Glutamatergic neuron (in vitro differentiated cells): ENCODE measurements around the gene NOSTRIN. TPM values are rescaled to one million over a fixed set of nuclear protein-coding genes. Genes with fewer than 3 reads are reported as not detected.

ENCODE experiments used
- DNase-seq: peaks from one replicate; pipeline ENCODE4 v3.0.0; 2022
- H3K27ac Mint-ChIP-seq: one replicate; pipeline ENCODE4 v1.8.0; 2020; ENCODE audit warnings: mild to moderate bottlenecking, mixed read lengths, inconsistent platforms; ENCODE audit not compliant: unreplicated experiment
- H3K27me3 Mint-ChIP-seq: one replicate; pipeline ENCODE4 v1.8.0; 2020; ENCODE audit warnings: mild to moderate bottlenecking, moderate library complexity, mixed read lengths, inconsistent platforms; ENCODE audit not compliant: unreplicated experiment
- H3K36me3 Mint-ChIP-seq: one replicate; pipeline ENCODE4 v1.8.0; 2020; ENCODE audit warnings: mild to moderate bottlenecking, mixed read lengths, inconsistent platforms; ENCODE audit not compliant: unreplicated experiment
- H3K4me1 Mint-ChIP-seq: one replicate; pipeline ENCODE4 v1.8.0; 2020; ENCODE audit warnings: mild to moderate bottlenecking, low read depth, mixed read lengths, inconsistent platforms; ENCODE audit not compliant: unreplicated experiment
- H3K4me3 Mint-ChIP-seq: one replicate; pipeline ENCODE4 v1.8.0; 2020; ENCODE audit warnings: mild to moderate bottlenecking, mixed read lengths, inconsistent platforms; ENCODE audit not compliant: unreplicated experiment
- H3K9me3 Mint-ChIP-seq: one replicate; pipeline ENCODE4 v1.8.0; 2020; ENCODE audit warnings: mild to moderate bottlenecking, moderate library complexity, mixed read lengths, inconsistent platforms; ENCODE audit not compliant: unreplicated experiment
- total RNA-seq: library from RNA; stranded (reverse); fragmentation: NEBNext Ultra II Directional; extraction: Animal tissue kit (Norgen Biotek cat#: 25700); gene quantifications from one replicate; pipeline ENCODE4 v1.2.1, GENCODE V29; 2021; ENCODE audit not compliant: unreplicated experiment
- TF ChIP-seq, protein P1 (sequence below): fragments of 200-600 bp; sonication (generic); IDR thresholded peaks from one replicate; pipeline ENCODE4 v1.5.0; 2021; ENCODE audit not compliant: partially characterized antibody, unreplicated experiment

NOSTRIN gene
- total RNA-seq, 1 donor from 2014 or later: not detected

DNA sequence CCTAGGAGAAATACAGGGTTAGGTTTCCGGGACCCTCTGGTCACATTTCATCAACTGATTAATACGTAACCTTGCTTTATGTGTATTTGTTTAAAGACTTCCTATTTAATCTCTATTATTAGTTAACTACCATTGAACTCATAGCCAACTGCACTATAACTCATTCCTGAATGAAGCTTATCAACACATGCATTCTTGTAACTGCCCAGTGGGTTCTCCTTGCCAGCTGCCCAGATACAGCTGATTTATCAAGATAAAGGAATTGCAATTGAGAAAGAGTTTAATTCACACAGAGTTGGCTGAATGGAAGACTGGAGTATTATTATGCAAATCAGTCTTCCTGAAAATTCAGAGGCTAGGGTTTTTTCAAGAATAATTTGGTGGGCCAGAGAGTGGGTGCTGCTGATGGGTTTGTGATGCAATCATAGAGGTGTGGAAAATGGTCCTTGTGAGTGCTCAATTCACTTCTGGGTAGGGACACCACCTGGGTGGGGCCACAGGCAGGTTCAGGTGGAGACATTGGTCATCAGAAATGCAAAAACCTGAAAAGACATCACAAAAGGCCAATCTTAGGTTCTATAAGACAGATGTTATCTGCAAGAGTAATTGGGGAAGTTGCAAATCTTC, 21.1 kb upstream of the NOSTRIN start:
- Mint-ChIP-seq H3K27me3 (peaks cover 4% of the 10 kb centered on the region), H3K4me3 (no peak overlapping the region), H3K4me1 (no peaks in the 10 kb centered on the region), H3K9me3 (peaks cover 2% of the 10 kb centered on the region), H3K36me3 (no peaks in the 10 kb centered on the region), H3K27ac (no peak overlapping the region)
- no peak for DNase-seq
- TF ChIP-seq, protein P1, sequence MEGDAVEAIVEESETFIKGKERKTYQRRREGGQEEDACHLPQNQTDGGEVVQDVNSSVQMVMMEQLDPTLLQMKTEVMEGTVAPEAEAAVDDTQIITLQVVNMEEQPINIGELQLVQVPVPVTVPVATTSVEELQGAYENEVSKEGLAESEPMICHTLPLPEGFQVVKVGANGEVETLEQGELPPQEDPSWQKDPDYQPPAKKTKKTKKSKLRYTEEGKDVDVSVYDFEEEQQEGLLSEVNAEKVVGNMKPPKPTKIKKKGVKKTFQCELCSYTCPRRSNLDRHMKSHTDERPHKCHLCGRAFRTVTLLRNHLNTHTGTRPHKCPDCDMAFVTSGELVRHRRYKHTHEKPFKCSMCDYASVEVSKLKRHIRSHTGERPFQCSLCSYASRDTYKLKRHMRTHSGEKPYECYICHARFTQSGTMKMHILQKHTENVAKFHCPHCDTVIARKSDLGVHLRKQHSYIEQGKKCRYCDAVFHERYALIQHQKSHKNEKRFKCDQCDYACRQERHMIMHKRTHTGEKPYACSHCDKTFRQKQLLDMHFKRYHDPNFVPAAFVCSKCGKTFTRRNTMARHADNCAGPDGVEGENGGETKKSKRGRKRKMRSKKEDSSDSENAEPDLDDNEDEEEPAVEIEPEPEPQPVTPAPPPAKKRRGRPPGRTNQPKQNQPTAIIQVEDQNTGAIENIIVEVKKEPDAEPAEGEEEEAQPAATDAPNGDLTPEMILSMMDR: no peak

DNA sequence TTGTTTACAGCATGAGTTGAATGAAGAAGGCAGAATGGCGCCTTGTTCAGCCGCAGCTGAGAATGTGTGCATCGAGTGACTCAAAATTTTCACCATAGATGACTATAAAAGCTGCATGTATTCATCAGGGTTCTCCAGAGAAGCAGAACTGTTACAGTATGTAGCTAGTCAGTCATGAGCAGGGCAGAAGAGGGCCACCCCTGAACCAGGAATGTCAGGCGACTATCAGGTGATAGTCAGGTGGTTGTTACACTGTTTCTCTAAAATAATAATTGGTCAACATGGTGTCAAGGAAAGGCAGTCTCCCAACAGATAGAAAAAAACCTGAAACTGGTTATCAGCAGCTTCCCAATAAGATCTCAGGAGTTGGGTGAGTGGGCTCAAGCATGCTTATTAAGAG, 20.2 kb upstream of the NOSTRIN start:
- Mint-ChIP-seq H3K27me3 (peaks cover 9% of the 10 kb centered on the region), H3K27ac (no peak overlapping the region), H3K36me3 (no peaks in the 10 kb centered on the region), H3K9me3 (peaks cover 2% of the 10 kb centered on the region), H3K4me3 (no peak overlapping the region), H3K4me1 (no peaks in the 10 kb centered on the region)
- TF ChIP-seq, protein P1: no peak
- no peak for DNase-seq

DNA sequence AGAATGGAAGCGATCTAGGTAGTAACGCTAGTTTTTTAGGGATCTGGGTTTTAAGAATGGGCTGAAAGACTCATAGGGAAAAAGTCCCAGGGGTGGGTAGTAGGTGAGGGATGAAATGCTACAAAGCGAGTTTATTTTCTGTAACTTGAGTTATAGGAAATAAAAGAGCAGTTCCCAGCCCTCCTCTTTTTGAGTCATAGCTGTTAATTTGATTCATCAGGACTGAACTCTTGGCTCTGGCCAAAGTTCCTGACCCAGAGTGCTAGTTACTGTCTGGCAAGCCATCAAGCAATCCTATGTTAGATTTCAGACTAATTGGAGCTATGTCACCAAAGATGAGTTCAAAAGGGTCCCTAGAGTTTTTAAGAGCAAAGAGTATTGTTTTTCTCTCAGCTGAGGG, 17.4 kb upstream of the NOSTRIN start:
- no peak overlapping the region for H3K4me3 Mint-ChIP-seq
- no peak for DNase-seq
- TF ChIP-seq, protein P1: no peak
- peaks cover 3% of the 10 kb centered on the region for H3K36me3 Mint-ChIP-seq
- H3K9me3 Mint-ChIP-seq: peaks cover 3% of the 10 kb centered on the region
- no peaks in the 10 kb centered on the region for H3K4me1 Mint-ChIP-seq
- no peak overlapping the region for H3K27ac Mint-ChIP-seq
- H3K27me3 Mint-ChIP-seq: peaks cover 6% of the 10 kb centered on the region

DNA sequence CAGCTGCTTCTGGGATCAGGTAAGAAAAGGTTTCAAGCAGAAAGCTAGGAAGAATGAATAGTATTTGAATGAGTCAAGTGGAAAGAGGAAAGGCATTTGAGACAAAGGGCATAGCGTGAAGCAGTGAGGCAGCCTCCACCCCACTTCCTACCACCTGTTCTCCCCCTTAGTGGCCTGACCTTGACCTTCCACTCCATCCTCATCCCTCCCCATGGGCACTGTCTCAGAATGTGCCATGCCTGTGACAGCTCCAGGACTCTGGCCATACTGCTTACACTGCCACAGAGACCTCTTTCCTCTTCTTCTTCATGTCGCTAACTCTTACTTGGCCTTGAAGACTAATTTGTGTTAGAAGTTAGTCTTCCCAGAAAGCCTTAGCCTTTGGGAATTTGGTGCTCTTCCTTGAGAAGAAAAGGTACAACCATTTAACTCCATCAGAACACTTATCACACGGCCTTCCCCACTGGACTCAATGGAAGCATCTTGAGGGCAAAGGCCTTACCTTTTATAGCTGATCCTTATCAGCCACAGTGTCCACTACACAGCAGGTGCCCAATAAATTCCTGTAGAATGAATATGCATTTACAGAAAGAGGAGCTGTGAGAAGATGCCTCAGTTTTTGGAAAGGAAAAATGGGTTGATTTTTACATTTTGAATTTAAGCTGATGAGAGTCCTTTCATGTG, 15.2 kb upstream of the NOSTRIN start:
- Mint-ChIP-seq H3K4me1 (no peaks in the 10 kb centered on the region), H3K27me3 (peaks cover 6% of the 10 kb centered on the region), H3K4me3 (no peak overlapping the region), H3K27ac (no peak overlapping the region), H3K36me3 (peaks cover 3% of the 10 kb centered on the region), H3K9me3 (peaks cover 3% of the 10 kb centered on the region)
- no peak for DNase-seq
- TF ChIP-seq, protein P1: no peak

DNA sequence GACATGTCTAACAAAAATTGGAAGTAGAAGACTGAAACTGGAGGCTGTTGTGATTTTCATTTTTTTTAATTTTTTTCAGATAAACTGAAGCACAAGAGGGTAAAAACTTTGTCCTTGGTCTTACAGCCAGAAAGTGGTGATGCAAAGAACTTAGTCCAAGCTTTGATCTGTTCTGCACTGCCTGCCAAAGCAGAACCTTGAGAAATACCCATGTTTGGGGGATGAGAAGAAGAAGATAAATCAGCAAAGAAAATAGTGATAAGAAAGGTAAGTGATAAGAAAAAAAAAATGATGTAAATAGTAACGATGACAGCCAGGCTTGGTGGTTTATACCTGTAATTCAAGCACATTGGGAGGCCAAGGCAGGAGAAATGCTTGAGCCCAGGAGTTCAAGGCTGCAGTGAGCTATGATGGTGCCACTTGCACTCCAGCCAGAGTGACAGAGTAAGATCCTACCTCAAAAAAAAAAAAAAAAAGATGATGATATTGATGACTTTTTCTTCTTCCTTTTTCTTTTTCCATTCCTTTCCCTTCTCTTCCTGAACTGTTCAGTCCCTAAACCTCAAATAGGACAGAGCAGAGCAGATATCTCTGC, 14.6 kb upstream of the NOSTRIN start:
- Mint-ChIP-seq H3K27me3 (peaks cover 5% of the 10 kb centered on the region), H3K4me1 (no peaks in the 10 kb centered on the region), H3K36me3 (peaks cover 3% of the 10 kb centered on the region), H3K9me3 (peaks cover 3% of the 10 kb centered on the region), H3K27ac (no peak overlapping the region), H3K4me3 (no peak overlapping the region)
- TF ChIP-seq, protein P1: no peak
- no peak for DNase-seq
